ENCODE results near the gene SMIM23.

Gene SMIM23

DNA sequence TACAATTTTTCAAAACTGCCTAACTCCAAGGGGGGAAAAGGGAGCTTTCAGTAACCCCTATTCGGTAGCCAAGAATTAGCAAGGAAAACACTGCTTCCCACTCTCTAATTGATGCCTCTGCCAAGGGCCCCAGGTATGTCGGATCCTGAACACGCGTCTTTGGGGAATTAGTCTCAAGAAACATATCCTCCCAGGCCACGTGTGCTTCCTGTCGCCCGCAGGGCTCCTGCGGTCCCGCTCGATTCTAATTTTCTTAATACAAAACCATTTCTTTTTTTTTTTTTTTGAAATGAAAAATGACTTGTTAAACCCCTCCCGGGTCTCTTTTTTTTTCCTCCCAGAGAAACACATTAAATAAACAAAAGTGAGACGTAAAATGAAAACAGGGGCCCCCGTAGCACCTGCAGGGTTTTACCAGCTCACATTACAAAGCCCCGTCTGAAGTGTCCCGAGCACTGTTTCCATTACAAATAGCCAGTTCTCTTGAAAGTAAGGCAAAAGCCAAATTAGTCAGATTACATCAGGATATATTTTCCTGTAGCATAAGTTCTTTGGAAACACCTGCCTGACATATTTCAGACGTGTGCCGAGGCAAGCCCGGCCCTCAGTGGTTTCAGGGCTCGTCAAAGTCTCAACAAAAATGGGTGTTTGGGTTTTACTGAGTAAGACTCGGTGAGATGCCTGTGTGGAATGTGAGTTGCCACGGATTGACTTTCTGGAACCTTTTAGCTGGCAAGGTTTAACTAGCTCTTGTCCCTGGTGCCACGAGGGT, 21.5 kb downstream of the SMIM23 start:
- no peak overlapping the region for H3K4me3 ChIP-seq (ENCODE audit: low read depth, low read length)
- TF ChIP-seq, protein P1, sequence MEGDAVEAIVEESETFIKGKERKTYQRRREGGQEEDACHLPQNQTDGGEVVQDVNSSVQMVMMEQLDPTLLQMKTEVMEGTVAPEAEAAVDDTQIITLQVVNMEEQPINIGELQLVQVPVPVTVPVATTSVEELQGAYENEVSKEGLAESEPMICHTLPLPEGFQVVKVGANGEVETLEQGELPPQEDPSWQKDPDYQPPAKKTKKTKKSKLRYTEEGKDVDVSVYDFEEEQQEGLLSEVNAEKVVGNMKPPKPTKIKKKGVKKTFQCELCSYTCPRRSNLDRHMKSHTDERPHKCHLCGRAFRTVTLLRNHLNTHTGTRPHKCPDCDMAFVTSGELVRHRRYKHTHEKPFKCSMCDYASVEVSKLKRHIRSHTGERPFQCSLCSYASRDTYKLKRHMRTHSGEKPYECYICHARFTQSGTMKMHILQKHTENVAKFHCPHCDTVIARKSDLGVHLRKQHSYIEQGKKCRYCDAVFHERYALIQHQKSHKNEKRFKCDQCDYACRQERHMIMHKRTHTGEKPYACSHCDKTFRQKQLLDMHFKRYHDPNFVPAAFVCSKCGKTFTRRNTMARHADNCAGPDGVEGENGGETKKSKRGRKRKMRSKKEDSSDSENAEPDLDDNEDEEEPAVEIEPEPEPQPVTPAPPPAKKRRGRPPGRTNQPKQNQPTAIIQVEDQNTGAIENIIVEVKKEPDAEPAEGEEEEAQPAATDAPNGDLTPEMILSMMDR (IDR thresholded peaks at IDR 0.05; ENCODE audit: low read depth, low read length): no peak
- peak; percentile 30 for DNase-seq (ENCODE audit: low read depth, low spot score)
- in situ Hi-C loops (cut with HindIII; ENCODE audit: low sequenced_read_pairs): no loop called here

DNA sequence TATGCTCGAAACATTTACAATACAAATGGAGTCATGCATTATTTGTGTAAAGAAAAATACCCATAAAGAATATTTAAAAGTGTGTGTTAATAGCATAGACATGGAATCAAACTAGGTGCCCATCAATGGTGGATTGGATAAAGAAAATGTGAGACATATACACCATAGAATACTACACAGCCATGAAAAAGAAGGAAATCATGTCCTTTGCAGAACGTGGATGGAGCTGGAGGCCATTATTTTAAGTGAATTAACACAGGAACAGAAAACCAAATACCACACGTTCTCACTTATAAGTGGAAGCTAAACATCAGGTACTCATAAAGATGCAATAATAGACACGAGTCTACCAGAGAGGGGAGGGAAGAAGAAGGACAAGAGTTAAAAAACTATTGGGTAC, 22.8 kb downstream of the SMIM23 start:
- no peak for DNase-seq (ENCODE audit: low read depth, low spot score)
- H3K4me3 ChIP-seq (ENCODE audit: low read depth, low read length): no peak overlapping the region
- TF ChIP-seq, protein P1 (IDR thresholded peaks at IDR 0.05; ENCODE audit: low read depth, low read length): no peak
- in situ Hi-C loops (cut with HindIII; ENCODE audit: low sequenced_read_pairs): no loop called here

DNA sequence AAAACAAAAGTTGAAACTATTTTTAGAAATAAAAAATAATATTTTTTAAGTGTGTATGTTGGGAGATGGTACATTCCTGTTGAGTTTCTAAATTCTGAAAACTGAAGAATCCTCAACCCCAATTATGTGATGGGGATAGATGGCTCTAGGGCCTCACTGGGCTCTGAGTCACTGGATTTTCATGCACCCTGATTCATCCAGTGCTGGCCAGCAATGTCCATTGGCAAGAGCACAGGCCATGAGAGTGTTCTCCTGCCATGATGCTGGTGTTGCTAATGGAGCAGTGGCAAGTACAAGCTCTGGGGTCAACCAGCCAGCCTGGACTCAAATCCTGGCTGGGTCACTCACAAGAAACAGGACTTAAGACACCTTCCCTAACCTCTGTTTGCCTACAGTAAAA, 23.3 kb downstream of the SMIM23 start:
- DNase-seq (ENCODE audit: low read depth, low spot score): peak; percentile 19
- in situ Hi-C loops (cut with HindIII; ENCODE audit: low sequenced_read_pairs): no loop called here
- TF ChIP-seq, protein P1 (IDR thresholded peaks at IDR 0.05; ENCODE audit: low read depth, low read length): no peak
- H3K4me3 ChIP-seq (ENCODE audit: low read depth, low read length): no peak overlapping the region

DNA sequence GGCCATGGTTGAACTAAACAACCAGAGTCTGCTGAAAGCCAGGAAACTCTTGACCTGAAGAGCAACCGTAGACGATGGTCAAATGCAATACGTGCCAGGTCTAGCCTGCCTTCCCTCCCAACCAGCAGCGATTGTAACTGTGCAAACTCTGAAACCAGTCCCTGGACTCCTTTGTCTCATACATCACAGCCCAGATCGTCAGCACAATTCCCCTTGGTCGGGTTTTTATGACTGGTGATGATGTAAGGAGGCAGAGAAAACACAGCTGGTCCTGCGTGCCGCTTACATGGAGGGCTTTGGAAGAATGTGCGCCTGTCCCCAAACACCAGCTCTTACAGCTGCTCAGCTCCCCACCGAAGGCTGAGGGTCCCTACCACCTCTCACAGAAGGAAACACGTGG, 24.6 kb downstream of the SMIM23 start:
- no peak overlapping the region for H3K4me3 ChIP-seq (ENCODE audit: low read depth, low read length)
- DNase-seq (ENCODE audit: low read depth, low spot score): no peak
- TF ChIP-seq, protein P1 (IDR thresholded peaks at IDR 0.05; ENCODE audit: low read depth, low read length): no peak
- in situ Hi-C loops (cut with HindIII; ENCODE audit: low sequenced_read_pairs): no loop called here

DNA sequence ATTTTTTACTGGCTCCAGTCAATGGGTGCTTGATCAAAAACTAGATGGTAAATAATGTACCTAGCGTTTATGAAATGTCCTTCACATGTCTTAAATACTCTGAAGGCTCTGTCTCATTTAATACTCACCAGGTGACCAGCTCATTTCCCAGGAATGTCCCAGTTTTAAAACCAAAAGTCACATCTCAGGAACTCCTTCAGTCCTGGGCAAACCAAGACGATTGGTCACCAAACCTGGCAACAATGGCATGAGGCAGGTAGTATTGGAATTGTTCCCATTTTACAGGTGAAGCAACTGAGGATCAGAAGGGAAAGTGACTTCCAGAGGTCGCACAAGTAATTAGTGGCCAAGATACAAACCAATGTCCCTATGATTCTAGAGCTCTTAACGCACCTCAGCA, 27.7 kb downstream of the SMIM23 start:
- in situ Hi-C loops (cut with HindIII; ENCODE audit: low sequenced_read_pairs): no loop called here
- no peak for DNase-seq (ENCODE audit: low read depth, low spot score)
- no peak overlapping the region for H3K4me3 ChIP-seq (ENCODE audit: low read depth, low read length)
- TF ChIP-seq, protein P1 (IDR thresholded peaks at IDR 0.05; ENCODE audit: low read depth, low read length): no peak

DNA sequence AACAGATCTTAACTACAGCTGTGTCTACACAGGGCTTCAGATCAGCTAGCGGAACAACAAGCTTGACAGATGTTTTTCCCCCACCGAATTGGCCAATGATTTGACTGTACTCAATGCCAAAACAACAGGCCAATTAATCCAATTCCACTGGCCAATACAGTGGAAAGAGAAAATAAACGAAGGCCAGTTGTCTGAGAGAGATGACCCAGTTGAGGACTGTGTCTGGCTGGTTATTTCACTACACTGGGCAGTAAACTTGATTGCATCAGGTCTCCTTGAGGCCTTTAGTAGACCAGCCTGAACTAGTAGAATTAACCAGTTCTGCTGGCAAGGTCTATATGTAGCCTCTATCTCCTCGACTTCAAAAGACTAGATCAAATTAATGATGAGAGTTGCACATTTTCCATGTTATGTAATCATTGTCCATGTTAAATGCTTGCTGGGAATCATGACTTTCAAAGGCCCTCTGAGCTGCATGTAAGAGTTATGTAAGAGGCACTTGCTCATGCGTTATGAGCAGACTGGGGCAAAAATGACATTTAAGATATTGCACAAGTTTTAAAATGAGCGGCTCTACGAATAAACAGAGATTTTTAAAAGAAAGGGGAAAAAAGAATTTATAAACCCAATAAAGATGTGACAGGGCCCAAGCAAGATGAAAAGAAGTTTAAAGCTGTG, 28.3 kb downstream of the SMIM23 start:
- no peak overlapping the region for H3K4me3 ChIP-seq (ENCODE audit: low read depth, low read length)
- in situ Hi-C loops (cut with HindIII; ENCODE audit: low sequenced_read_pairs): no loop called here
- no peak for DNase-seq (ENCODE audit: low read depth, low spot score)
- TF ChIP-seq, protein P1 (IDR thresholded peaks at IDR 0.05; ENCODE audit: low read depth, low read length): no peak
